SK-N-MC (cell line): ENCODE measurements around the gene ZNF239.

Source experiments
- EZH2 ChIP-seq: fragments of 200-600 bp; sonication (generic); IDR thresholded peaks from one replicate; pipeline ENCODE4 v1.6.1; 2017; ENCODE audit warnings: antibody characterized with exemption
- POLR2AphosphoS5 ChIP-seq: IDR thresholded peaks from 2 replicates; pipeline ENCODE4 v1.6.1; 2012; ENCODE audit warnings: mild to moderate bottlenecking, low read depth, low read length, borderline replicate concordance

- TF ChIP-seq POLR2AphosphoS5 (no peak), EZH2 (no peak)
Observed at GRCh38 chr10:43569681-43570080, 4.7 kb downstream of the ZNF239 start.
